H1 (cell line): ENCODE data around the gene ZNF143. TPM values are rescaled to one million over a fixed set of nuclear protein-coding genes. Genes with fewer than 3 reads are reported as not detected.
A peak's percentile ranks its signal among the peaks of the same experiment; 100 is the strongest.

ENCODE experiments used
- CTCF ChIA-PET: fragments of 300-600 bp; sonication (Branson Sonifier 250); formaldehyde crosslinking; loops from one replicate; lab custom pipeline; 2021; ENCODE audit not compliant: partially characterized antibody; lab: Charles Lee
- POLR2A ChIA-PET: fragments of 300-600 bp; sonication (Branson Sonifier 250); formaldehyde crosslinking; loops from one replicate; lab custom pipeline; 2021; ENCODE audit warnings: inconsistent platforms; ENCODE audit not compliant: partially characterized antibody; lab: Charles Lee
- DNase-seq, 2 experiments: peaks; one replicate each; pipeline versions ENCODE4 v3.0.0 to v3.0.0-alpha.2; 2010 to 2022; ENCODE audit warnings: low spot score in 2 of 2, low read depth in 1 of 2, mixed read lengths in 1 of 2
- FAIRE-seq: peaks from 2 replicates; lab custom pipeline; 2011; peaks lifted over from hg19 to GRCh38; lab: Jason Lieb, UNC
- H2AFZ ChIP-seq: 2 replicates; pipeline ENCODE4 v1.8.1; 2012; ENCODE audit warnings: low read length, inconsistent platforms
- H2AK5ac ChIP-seq: 2 replicates; pipeline ENCODE4 v1.6.1; 2013; ENCODE audit warnings: low read depth, low read length
- H2BK120ac ChIP-seq: replicated peaks from 2 replicates; pipeline ENCODE3; 2013; ENCODE audit warnings: low read depth, low read length, inconsistent platforms
- H2BK12ac ChIP-seq: 2 replicates; pipeline ENCODE4 v1.6.1; 2013; ENCODE audit warnings: low read depth, low read length
- H2BK15ac ChIP-seq: 2 replicates; pipeline ENCODE4 v1.6.1; 2013; ENCODE audit warnings: low read length
- H2BK20ac ChIP-seq: 2 replicates; pipeline ENCODE4 v1.6.1; 2013; ENCODE audit warnings: low read length
- H2BK5ac ChIP-seq: 2 replicates; pipeline ENCODE4 v1.6.1; 2013; ENCODE audit warnings: low read depth, low read length
- H3K14ac ChIP-seq: 2 replicates; pipeline ENCODE4 v1.6.1; 2013; ENCODE audit warnings: inconsistent platforms; ENCODE audit not compliant: insufficient read length
- H3K18ac ChIP-seq: 2 replicates; pipeline ENCODE4 v1.6.1; 2013; ENCODE audit warnings: low read length; ENCODE audit errors: extremely low read depth
- H3K23ac ChIP-seq: 2 replicates; pipeline ENCODE4 v1.6.1; 2013; ENCODE audit warnings: inconsistent platforms; ENCODE audit not compliant: insufficient read length
- H3K23me2 ChIP-seq: 2 replicates; pipeline ENCODE4 v1.6.1; 2013; ENCODE audit warnings: low read depth, low read length
- H3K27ac ChIP-seq: 2 replicates; pipeline ENCODE4 v1.6.1; 2011; ENCODE audit warnings: low read depth, low read length, inconsistent platforms
- H3K27me3 ChIP-seq, 4 experiments: replicated peaks in 1 of 4; 1 replicate in 1 of 4; 2 replicates in 3 of 4; pipeline versions ENCODE4 v1.6.1 to v1.8.1; 2011 to 2013; ENCODE audit warnings: low read length in 3 of 4, mild to moderate bottlenecking in 3 of 4, inconsistent platforms in 2 of 4, mixed read lengths in 2 of 4, moderate library complexity in 1 of 4; ENCODE audit not compliant: control insufficient read depth in 3 of 4, insufficient read depth in 3 of 4; ENCODE audit errors: extremely low read depth in 1 of 4
- H3K36me3 ChIP-seq, 4 experiments: 2 replicates each; pipeline versions ENCODE4 v1.6.1 to v1.8.1; 2011 to 2013; ENCODE audit warnings: mild to moderate bottlenecking in 4 of 4, low read length in 3 of 4, moderate library complexity in 2 of 4, control low read depth in 1 of 4, inconsistent platforms in 1 of 4; ENCODE audit not compliant: insufficient read depth in 4 of 4, control insufficient read depth in 2 of 4
- H3K4ac ChIP-seq: replicated peaks from 2 replicates; pipeline ENCODE3; 2013; ENCODE audit warnings: low read length, low read depth, mixed read lengths, inconsistent platforms; ENCODE audit not compliant: insufficient read length
- H3K4me1 ChIP-seq, 4 experiments: replicated peaks in 1 of 4; 1 replicate in 1 of 4; 2 replicates in 3 of 4; pipeline versions ENCODE4 v1.6.1 to v1.8.1; 2011 to 2013; ENCODE audit warnings: low read length in 3 of 4, inconsistent platforms in 2 of 4, mixed read lengths in 1 of 4; ENCODE audit not compliant: insufficient read depth in 4 of 4, control insufficient read depth in 3 of 4
- H3K4me2 ChIP-seq, 2 experiments: 2 replicates each; pipeline versions ENCODE4 v1.6.1 to v1.8.1; 2011 to 2013; ENCODE audit warnings: low read depth in 2 of 2, low read length in 2 of 2, control low read depth in 1 of 2, inconsistent platforms in 1 of 2, mild to moderate bottlenecking in 1 of 2; ENCODE audit not compliant: insufficient read depth in 1 of 2
- H3K4me3 ChIP-seq, 4 experiments: fragments of 200-600, 300-600 bp in 1 of 4; sonication (generic), shearing (Covaris generic), sonication (Bioruptor Twin) in 1 of 4; 2 replicates each; pipeline versions ENCODE4 v1.5.1 to v1.8.1; 2011 to 2016; ENCODE audit warnings: low read length in 4 of 4, low read depth in 3 of 4, control low read depth in 2 of 4, inconsistent platforms in 2 of 4, mild to moderate bottlenecking in 2 of 4, mixed read lengths in 1 of 4, moderate library complexity in 1 of 4; ENCODE audit not compliant: insufficient read depth in 2 of 4; ENCODE audit errors: extremely low read depth in 1 of 4
- H3K56ac ChIP-seq: replicated peaks from 2 replicates; pipeline ENCODE3; 2013; ENCODE audit warnings: low read depth, mild to moderate bottlenecking, mixed read lengths, low read length, inconsistent platforms; ENCODE audit not compliant: insufficient read length
- H3K79me1 ChIP-seq: 2 replicates; pipeline ENCODE4 v1.6.1; 2013; ENCODE audit warnings: low read depth, low read length, control low read depth
- H3K79me2 ChIP-seq, 2 experiments: 2 replicates each; pipeline versions ENCODE4 v1.6.1 to v1.8.1; 2012 to 2013; ENCODE audit warnings: low read length in 2 of 2, mild to moderate bottlenecking in 2 of 2, inconsistent platforms in 1 of 2; ENCODE audit not compliant: insufficient read depth in 2 of 2, control insufficient read depth in 1 of 2
- H3K9ac ChIP-seq, 4 experiments: replicated peaks in 1 of 4; 1 replicate in 1 of 4; 2 replicates in 3 of 4; pipeline versions ENCODE4 v1.6.1 to v1.8.1; 2011 to 2013; ENCODE audit warnings: low read depth in 3 of 4, low read length in 3 of 4, control low read depth in 2 of 4, mild to moderate bottlenecking in 2 of 4, moderate library complexity in 2 of 4, inconsistent platforms in 1 of 4; ENCODE audit errors: extremely low read depth in 1 of 4
- H3K9me3 ChIP-seq, 2 experiments: 2 replicates each; pipeline versions ENCODE4 v1.6.1 to v1.8.1; 2012 to 2013; ENCODE audit warnings: mild to moderate bottlenecking in 2 of 2, moderate library complexity in 2 of 2, control low read depth in 1 of 2, inconsistent platforms in 1 of 2, low read depth in 1 of 2, low read length in 1 of 2, mixed read lengths in 1 of 2; ENCODE audit not compliant: insufficient read depth in 2 of 2
- H4K20me1 ChIP-seq, 2 experiments: replicated peaks in 1 of 2; 2 replicates each; pipeline versions ENCODE3 to v1.8.1; 2011 to 2013; ENCODE audit warnings: inconsistent platforms in 2 of 2, low read length in 2 of 2, mild to moderate bottlenecking in 1 of 2; ENCODE audit not compliant: insufficient read depth in 2 of 2, control insufficient read depth in 1 of 2
- H4K5ac ChIP-seq: 2 replicates; pipeline ENCODE4 v1.6.1; 2013; ENCODE audit warnings: low read length, low read depth, mixed read lengths, inconsistent platforms; ENCODE audit not compliant: insufficient read length
- H4K8ac ChIP-seq: 2 replicates; pipeline ENCODE4 v1.8.0; 2013; ENCODE audit warnings: mild to moderate bottlenecking, moderate library complexity, low read length, inconsistent platforms; ENCODE audit not compliant: insufficient read depth; ENCODE audit errors: extremely low read depth
- H4K91ac ChIP-seq: replicated peaks from 2 replicates; pipeline ENCODE3; 2013; ENCODE audit warnings: low read length, mixed read lengths, inconsistent platforms; ENCODE audit not compliant: insufficient read length
- CHD2 ChIP-seq: IDR thresholded peaks from 2 replicates; pipeline ENCODE4 v1.6.1; 2012; ENCODE audit warnings: low read length, improper control_type of control experiment
- MAFK ChIP-seq: IDR thresholded peaks from 2 replicates; pipeline ENCODE4 v1.6.1; 2012; ENCODE audit warnings: low read depth, mild to moderate bottlenecking, improper control_type of control experiment, low read length
- RAD21 ChIP-seq, 2 experiments: IDR thresholded peaks in 1 of 2; conservative IDR thresholded peaks in 1 of 2; 2 replicates each; pipeline ENCODE4 v1.6.1; 2011; ENCODE audit warnings: low read depth in 2 of 2, low read length in 2 of 2, improper control_type of control experiment in 1 of 2, inconsistent platforms in 1 of 2, mild to moderate bottlenecking in 1 of 2, moderate library complexity in 1 of 2
- WGBS, 2 experiments: shearing (Covaris generic) in 1 of 2; methylation state at CpG; one replicate each; pipeline versions ENCODE4 v1.1.6 to v1.1.7; 2013 to 2015; ENCODE audit warnings: low lambda C conversion rate in 2 of 2, mixed read lengths in 2 of 2, inconsistent platforms in 1 of 2, low coverage in 1 of 2, missing lambda C conversion rate in 1 of 2; ENCODE audit not compliant: insufficient replicate concordance in 2 of 2, insufficient coverage in 1 of 2, insufficient read length in 1 of 2; ENCODE audit errors: extremely low coverage in 1 of 2, missing lambda C conversion rate in 1 of 2; 5-methylcytosine and 5-hydroxymethylcytosine counted together
- polyA plus RNA-seq, 7 experiments: library from polyadenylated mRNA; depleted of rRNA in 3 of 7; stranded (reverse) in 5 of 7; unstranded in 2 of 7; fragments of >200 nt in 5 of 7; fragments of 200-250 nt in 2 of 7; gene quantifications; 1 replicate in 5 of 7; 2 replicates in 1 of 7; 4 replicates in 1 of 7; pipeline versions ENCODE4 v1.2.1 to v1.2.3, GENCODE V29; 2011 to 2013; ENCODE audit warnings: missing spikeins in 2 of 7, mixed read lengths in 2 of 7
- total RNA-seq: library from RNA; stranded (reverse); fragmentation: NEBNext Ultra II Directional; extraction: Animal tissue kit (Norgen Biotek cat#: 25700); gene quantifications from 2 replicates; pipeline ENCODE4 v1.2.1, GENCODE V29; 2021

ZNF143 gene
- total and polyA plus RNA-seq, 2 of the 8 experiments (the other 6 are each of a cell fraction or from before 2014, with no cell fraction given): 43.0 to 69.2 TPM

DNA sequence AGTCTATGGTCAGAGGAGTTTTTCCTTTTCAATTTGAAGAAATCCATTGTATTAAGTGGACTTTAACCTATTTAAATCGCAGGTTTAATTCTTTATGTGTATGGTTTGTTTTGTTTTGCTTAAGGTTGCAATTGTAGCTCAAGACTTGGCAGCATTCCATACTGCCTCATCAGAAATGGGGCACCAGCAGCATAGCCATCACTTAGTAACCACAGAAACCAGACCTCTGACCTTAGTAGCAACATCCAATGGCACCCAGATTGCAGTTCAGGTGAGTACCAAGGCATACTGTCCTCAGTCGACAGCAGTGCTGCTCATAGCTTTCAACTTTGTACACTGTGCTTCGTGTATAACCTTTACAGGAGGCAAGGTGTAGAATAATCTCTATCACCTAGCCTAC lies 64.3 kb downstream of the ZNF143 start:
- Histone ChIP-seq H3K4ac (no peak overlapping the region), H3K4me2 (no peak overlapping the region), H3K23me2 (no peaks in the 10 kb centered on the region), H2AFZ (no peak overlapping the region), H3K36me3 (peaks cover 2 to 19% (median 4%) of the 10 kb centered on the region in 4 experiments; a peak in 6 of 8 replicates), H3K18ac (no peak overlapping the region), H2BK120ac (peak overlapping the region; percentile 10), H3K79me2 (no peaks in the 10 kb centered on the region), H2BK20ac (no peak overlapping the region), H3K79me1 (no peaks in the 10 kb centered on the region), H3K23ac (no peak overlapping the region), H3K9me3 (no peaks in the 10 kb centered on the region), H2AK5ac (0 out of 2 replicates have a peak overlapping the region, but pooled peaks have one; percentile 39), H2BK12ac (no peak overlapping the region), H4K20me1 (no peaks in the 10 kb centered on the region), H3K4me1 (peaks cover 0 to 2% (median under 1%) of the 10 kb centered on the region in 4 experiments; a peak in 3 of 7 replicates), H2BK15ac (no peak overlapping the region), H4K5ac (no peak overlapping the region), H3K27me3 (no peaks in the 10 kb centered on the region), H3K56ac (no peak overlapping the region), H2BK5ac (no peak overlapping the region), H3K14ac (no peak overlapping the region), H4K8ac (no peak overlapping the region), H3K27ac (no peak overlapping the region), H4K91ac (no peak overlapping the region), H3K9ac (no peak overlapping the region), H3K4me3 (no peak overlapping the region)
- WGBS, 2 experiments: 89% methylated on average over 3 of the region's 3 CpGs; no CpG with 5 or more reads in 1 of the 2 experiments
- DNase-seq: no peak
- CTCF ChIA-PET: interaction anchor here (0.7 to 3.2 kb wide), 4 partner anchors 9 to 509 kb away, joined by 3 to 18 read pairs (median 4); no protein-coding TSS in a partner anchor
- no peak for TF ChIP-seq RAD21 (IDR thresholded peaks at IDR 0.05 in 1 of 2, conservative IDR thresholded peaks at IDR 0.05 in 1 of 2; ENCODE audit: low read depth in 2 of 2, low read length in 2 of 2)
- TF ChIP-seq MAFK: no peak
- TF ChIP-seq CHD2: no peak
- POLR2A ChIA-PET: no interaction called here
- FAIRE-seq: no peak
